ENCODE data around the gene MOB3B.

DNA sequence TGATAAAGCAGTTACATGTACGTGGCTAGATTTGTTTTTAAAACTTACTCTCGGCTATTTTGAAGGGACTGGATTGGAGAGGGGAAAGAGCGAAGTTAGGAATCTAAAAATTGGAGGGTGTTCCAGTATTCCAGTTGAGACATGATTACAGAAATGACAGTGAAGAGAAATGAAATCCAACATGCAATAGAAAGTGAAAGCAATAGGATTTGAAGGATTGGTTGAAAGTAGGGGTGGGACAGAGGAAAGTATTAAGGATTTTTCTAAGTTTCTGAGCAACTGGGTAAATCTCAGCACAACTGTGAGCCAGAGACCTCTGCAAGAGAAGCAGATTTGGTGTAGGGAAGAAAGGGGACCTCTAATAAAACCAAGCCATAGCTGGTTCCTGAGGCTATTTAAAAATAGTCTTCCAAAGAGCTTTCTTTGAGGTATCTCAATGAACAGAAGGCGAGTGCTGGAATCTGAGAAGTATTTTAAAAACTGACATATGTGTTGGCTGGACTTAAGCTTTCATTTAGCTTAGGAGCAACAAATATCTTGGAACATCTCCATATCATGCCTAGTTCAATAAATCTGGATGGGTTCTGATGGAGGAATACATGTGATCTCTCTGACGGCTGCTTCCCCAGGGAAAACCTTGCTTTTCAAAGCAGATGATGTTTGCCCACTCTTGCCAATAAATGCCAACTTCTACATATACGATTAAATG lies 115.9 kb downstream of the MOB3B start:
- TF ChIP-seq, protein P1, sequence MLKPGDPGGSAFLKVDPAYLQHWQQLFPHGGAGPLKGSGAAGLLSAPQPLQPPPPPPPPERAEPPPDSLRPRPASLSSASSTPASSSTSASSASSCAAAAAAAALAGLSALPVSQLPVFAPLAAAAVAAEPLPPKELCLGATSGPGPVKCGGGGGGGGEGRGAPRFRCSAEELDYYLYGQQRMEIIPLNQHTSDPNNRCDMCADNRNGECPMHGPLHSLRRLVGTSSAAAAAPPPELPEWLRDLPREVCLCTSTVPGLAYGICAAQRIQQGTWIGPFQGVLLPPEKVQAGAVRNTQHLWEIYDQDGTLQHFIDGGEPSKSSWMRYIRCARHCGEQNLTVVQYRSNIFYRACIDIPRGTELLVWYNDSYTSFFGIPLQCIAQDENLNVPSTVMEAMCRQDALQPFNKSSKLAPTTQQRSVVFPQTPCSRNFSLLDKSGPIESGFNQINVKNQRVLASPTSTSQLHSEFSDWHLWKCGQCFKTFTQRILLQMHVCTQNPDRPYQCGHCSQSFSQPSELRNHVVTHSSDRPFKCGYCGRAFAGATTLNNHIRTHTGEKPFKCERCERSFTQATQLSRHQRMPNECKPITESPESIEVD (tag by site-specific recombination; IDR thresholded peaks at IDR 0.05): no peak
- TF ChIP-seq, protein P2, sequence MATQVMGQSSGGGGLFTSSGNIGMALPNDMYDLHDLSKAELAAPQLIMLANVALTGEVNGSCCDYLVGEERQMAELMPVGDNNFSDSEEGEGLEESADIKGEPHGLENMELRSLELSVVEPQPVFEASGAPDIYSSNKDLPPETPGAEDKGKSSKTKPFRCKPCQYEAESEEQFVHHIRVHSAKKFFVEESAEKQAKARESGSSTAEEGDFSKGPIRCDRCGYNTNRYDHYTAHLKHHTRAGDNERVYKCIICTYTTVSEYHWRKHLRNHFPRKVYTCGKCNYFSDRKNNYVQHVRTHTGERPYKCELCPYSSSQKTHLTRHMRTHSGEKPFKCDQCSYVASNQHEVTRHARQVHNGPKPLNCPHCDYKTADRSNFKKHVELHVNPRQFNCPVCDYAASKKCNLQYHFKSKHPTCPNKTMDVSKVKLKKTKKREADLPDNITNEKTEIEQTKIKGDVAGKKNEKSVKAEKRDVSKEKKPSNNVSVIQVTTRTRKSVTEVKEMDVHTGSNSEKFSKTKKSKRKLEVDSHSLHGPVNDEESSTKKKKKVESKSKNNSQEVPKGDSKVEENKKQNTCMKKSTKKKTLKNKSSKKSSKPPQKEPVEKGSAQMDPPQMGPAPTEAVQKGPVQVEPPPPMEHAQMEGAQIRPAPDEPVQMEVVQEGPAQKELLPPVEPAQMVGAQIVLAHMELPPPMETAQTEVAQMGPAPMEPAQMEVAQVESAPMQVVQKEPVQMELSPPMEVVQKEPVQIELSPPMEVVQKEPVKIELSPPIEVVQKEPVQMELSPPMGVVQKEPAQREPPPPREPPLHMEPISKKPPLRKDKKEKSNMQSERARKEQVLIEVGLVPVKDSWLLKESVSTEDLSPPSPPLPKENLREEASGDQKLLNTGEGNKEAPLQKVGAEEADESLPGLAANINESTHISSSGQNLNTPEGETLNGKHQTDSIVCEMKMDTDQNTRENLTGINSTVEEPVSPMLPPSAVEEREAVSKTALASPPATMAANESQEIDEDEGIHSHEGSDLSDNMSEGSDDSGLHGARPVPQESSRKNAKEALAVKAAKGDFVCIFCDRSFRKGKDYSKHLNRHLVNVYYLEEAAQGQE (tag by site-specific recombination; IDR thresholded peaks at IDR 0.05): no peak
- TF ChIP-seq, protein P3, sequence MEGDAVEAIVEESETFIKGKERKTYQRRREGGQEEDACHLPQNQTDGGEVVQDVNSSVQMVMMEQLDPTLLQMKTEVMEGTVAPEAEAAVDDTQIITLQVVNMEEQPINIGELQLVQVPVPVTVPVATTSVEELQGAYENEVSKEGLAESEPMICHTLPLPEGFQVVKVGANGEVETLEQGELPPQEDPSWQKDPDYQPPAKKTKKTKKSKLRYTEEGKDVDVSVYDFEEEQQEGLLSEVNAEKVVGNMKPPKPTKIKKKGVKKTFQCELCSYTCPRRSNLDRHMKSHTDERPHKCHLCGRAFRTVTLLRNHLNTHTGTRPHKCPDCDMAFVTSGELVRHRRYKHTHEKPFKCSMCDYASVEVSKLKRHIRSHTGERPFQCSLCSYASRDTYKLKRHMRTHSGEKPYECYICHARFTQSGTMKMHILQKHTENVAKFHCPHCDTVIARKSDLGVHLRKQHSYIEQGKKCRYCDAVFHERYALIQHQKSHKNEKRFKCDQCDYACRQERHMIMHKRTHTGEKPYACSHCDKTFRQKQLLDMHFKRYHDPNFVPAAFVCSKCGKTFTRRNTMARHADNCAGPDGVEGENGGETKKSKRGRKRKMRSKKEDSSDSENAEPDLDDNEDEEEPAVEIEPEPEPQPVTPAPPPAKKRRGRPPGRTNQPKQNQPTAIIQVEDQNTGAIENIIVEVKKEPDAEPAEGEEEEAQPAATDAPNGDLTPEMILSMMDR (tag by site-specific recombination; IDR thresholded peaks at IDR 0.05): no peak
- TF ChIP-seq, protein P4, sequence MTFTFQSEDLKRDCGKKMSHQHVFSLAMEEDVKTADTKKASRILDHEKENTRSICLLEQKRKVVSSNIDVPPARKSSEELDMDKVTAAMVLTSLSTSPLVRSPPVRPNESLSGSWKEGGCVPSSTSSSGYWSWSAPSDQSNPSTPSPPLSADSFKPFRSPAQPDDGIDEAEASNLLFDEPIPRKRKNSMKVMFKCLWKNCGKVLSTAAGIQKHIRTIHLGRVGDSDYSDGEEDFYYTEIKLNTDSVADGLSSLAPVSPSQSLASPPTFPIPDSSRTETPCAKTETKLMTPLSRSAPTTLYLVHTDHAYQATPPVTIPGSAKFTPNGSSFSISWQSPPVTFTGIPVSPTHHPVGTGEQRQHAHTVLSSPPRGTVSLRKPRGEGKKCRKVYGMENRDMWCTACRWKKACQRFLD (tag by site-specific recombination; IDR thresholded peaks at IDR 0.05): no peak
- TF ChIP-seq ZNF473 (tag by site-specific recombination; IDR thresholded peaks at IDR 0.05): no peak
- TF ChIP-seq SP2 (tag by site-specific recombination; IDR thresholded peaks at IDR 0.05): no peak
- TF ChIP-seq, protein P5, sequence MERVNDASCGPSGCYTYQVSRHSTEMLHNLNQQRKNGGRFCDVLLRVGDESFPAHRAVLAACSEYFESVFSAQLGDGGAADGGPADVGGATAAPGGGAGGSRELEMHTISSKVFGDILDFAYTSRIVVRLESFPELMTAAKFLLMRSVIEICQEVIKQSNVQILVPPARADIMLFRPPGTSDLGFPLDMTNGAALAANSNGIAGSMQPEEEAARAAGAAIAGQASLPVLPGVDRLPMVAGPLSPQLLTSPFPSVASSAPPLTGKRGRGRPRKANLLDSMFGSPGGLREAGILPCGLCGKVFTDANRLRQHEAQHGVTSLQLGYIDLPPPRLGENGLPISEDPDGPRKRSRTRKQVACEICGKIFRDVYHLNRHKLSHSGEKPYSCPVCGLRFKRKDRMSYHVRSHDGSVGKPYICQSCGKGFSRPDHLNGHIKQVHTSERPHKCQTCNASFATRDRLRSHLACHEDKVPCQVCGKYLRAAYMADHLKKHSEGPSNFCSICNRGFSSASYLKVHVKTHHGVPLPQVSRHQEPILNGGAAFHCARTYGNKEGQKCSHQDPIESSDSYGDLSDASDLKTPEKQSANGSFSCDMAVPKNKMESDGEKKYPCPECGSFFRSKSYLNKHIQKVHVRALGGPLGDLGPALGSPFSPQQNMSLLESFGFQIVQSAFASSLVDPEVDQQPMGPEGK (tag by site-specific recombination; IDR thresholded peaks at IDR 0.05): no peak

Measured in HEK293 (cell line).